ENCODE measurements around the gene RPTOR. TPM values are rescaled to one million over a fixed set of nuclear protein-coding genes. Genes with fewer than 3 reads are reported as not detected.

The RPTOR gene
- total and polyA plus RNA-seq, 2 donors (not counting 3 experiments of a cell fraction or from before 2014, with no cell fraction given) = 10.7 to 41.8 TPM

GRCh38 chr17:80886641-80887573 lies 342.3 kb downstream of the RPTOR start:
- Histone ChIP-seq H3K4me3 (replicated peaks in 1 of 3; ENCODE audit: insufficient read depth in 1 of 3, low read depth in 1 of 3, low read length in 3 of 3) (no peak overlapping the region), H3K9ac (replicated peaks; ENCODE audit: extremely low read depth, insufficient read depth, low read length) (no peak overlapping the region), H4K20me1 (replicated peaks; ENCODE audit: control insufficient read depth, extremely low read depth, insufficient read depth, low read length) (no peaks in the 10 kb centered on the region), H3K79me2 (ENCODE audit: control insufficient read depth, insufficient read depth, low read length) (no peaks in the 10 kb centered on the region), H2AFZ (ENCODE audit: low read depth, low read length) (no peak overlapping the region), H3K9me3 (replicated peaks; ENCODE audit: control insufficient read depth, insufficient read depth, low read length) (no peaks in the 10 kb centered on the region), H3K27me3 (ENCODE audit: control insufficient read depth in 2 of 2, insufficient read depth in 2 of 2, low read length in 2 of 2) (no peaks in the 10 kb centered on the region), H3K27ac (ENCODE audit: insufficient read depth, low read depth, low read length) (no peak overlapping the region), H3K9me1 (replicated peaks; ENCODE audit: control insufficient read depth, extremely low read depth, insufficient read depth, low read length) (no peaks in the 10 kb centered on the region), H3K4me2 (ENCODE audit: insufficient read depth, low read length) (no peak overlapping the region), H3K4me1 (ENCODE audit: control insufficient read depth, extremely low read depth, insufficient read depth, low read length) (peaks cover 14% of the 10 kb centered on the region), H3K36me3 (ENCODE audit: control insufficient read depth in 2 of 2, extremely low read depth in 1 of 2, insufficient read depth in 2 of 2, low read length in 2 of 2) (peaks cover 0 to 15% of the 10 kb centered on the region in 2 experiments)
- ChIA-PET POLR2A (no interaction called here), CTCF (interaction anchor here (1.0 kb wide), 1 partner anchor 13 kb away, joined by 3 read pairs; no protein-coding TSS in a partner anchor)
- no peak for TF ChIP-seq FOS (IDR thresholded peaks at IDR 0.05; ENCODE audit: borderline replicate concordance, insufficient read depth, low read length)
- no peak for TF ChIP-seq CTCF (IDR thresholded peaks at IDR 0.05; ENCODE audit: extremely low read depth in 1 of 2, insufficient read depth in 1 of 2, low read depth in 1 of 2, low read length in 2 of 2)
- TF ChIP-seq POLR2A (IDR thresholded peaks at IDR 0.05; ENCODE audit: low read depth, low read length) = no peak
- TF ChIP-seq POLR2AphosphoS5 (IDR thresholded peaks at IDR 0.05; ENCODE audit: insufficient read depth, low read depth, low read length) = no peak
- no peak for TF ChIP-seq MYC (IDR thresholded peaks at IDR 0.05; ENCODE audit: low read depth, low read length)
- no peak for TF ChIP-seq GATA2 (IDR thresholded peaks at IDR 0.05; ENCODE audit: insufficient read depth, insufficient read length, low read depth, low read length)
- TF ChIP-seq EZH2 (IDR thresholded peaks at IDR 0.05; ENCODE audit: borderline replicate concordance, low read depth, low read length, severe bottlenecking) = no peak
- no peak for TF ChIP-seq MAX (IDR thresholded peaks at IDR 0.05; ENCODE audit: insufficient read depth, insufficient read length)
- no peak for TF ChIP-seq JUN (IDR thresholded peaks at IDR 0.05; ENCODE audit: borderline replicate concordance, insufficient read depth, insufficient read length, low read depth)
- intact Hi-C loops (cut with micrococcal nuclease) = no loop called here
- dilution Hi-C loops (cut with MboI; ENCODE audit: extremely low pct_ligation_motif_present, low sequenced_read_pairs) = no loop called here
- no TSS peak for BruUV-seq (replicated peaks)
- DNase-seq (ENCODE audit: low read depth, low spot score) (no peak), FAIRE-seq (no peak)

Data from endothelial cell of umbilical vein (primary cell).